HG03108 (cell line): ENCODE data around the gene OSBPL2.

Experiments
- ATAC-seq: cut with Tn5 transposase; IDR thresholded peaks from one replicate; pipeline ENCODE4 v1.9.1; 2021; ENCODE audit warnings: moderate library complexity; ENCODE audit not compliant: unreplicated experiment

Gene OSBPL2

GRCh38 chr20:62232770-62233645 is 5.3 kb upstream of the OSBPL2 start:
- ATAC-seq: no peak

DNA sequence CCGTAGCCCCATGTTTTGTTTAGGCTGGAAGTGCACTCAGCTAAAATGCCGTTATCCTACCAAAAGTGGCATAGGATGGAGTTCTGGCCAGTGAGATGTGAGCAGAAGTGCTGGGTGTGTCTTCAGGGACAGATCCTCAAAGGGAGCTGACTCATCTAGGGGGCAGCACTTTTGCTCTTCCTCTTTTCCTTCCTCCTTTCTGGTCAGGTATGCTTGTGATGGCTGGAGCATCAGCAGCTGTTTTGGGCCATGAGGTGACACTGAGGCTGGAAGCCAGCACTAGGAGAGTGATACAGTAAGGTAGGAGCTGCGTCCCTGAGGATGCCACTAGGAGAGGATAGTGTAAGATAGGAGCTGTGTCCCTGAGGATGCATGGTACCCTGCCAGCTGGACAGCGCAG is 4.6 kb upstream of the OSBPL2 start:
- ATAC-seq: no peak

DNA sequence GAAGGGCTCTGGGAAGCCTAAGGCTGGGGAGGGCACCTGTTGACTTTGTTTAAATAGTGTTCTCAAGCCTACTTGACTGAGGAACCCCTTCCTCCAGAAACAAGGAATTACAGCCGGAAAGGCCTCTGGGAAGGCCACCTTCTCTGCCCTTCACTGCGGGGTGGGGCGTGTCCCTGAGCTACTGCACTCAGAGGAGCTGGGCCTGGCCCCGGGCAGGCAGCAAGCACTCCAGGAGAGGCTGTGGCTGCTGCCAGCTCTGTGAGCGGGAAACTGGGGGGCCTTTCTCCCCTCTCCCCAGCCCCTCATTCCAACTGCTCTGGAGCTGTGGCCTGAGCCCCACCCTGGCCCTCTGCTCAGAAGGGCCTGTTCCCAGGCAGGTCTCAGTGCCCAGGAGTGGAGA is 4.0 kb upstream of the OSBPL2 start:
- ATAC-seq: no peak

- ATAC-seq: no peak
Observed at GRCh38 chr20:62235001-62235776, 3.1 kb upstream of the OSBPL2 start.

DNA sequence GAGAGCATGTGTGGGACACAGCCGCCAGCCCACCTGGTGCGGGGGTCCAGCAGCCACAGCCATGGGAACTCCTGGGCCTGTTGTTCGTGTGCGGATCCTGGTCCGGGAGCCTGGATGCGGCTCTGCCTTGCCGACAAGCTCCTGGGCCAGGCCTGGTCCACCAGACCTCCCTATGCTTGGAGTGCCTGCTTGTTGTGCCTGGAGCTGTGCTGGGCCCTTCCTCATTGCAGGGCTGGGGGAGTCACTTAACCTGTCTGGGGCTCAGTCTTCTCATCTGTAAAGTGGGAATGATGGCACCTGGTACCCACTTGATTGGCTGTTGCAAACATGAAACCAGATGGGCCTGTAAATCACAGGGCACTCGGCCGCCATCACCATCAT is 2.6 kb upstream of the OSBPL2 start:
- no peak for ATAC-seq

DNA sequence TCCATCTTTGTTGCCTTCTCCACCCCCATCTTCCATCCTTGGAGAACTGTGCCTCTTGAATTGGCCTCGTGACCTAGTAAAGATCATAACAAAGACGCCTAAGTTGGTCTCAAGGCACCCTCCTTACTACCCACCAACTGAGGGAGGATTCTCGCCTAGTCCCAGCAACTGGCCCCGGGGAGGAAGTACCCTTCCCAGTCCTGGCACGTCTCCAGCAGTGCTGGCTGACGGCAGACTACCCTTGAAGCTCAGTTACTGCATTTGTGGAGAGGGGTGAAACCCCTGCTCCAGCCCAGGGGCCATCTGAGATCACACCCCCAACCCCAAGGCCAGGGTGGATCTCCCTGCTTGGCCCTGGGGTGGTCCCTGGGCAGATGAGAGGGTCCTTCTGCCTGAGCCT is 2.1 kb upstream of the OSBPL2 start:
- ATAC-seq: no peak

DNA sequence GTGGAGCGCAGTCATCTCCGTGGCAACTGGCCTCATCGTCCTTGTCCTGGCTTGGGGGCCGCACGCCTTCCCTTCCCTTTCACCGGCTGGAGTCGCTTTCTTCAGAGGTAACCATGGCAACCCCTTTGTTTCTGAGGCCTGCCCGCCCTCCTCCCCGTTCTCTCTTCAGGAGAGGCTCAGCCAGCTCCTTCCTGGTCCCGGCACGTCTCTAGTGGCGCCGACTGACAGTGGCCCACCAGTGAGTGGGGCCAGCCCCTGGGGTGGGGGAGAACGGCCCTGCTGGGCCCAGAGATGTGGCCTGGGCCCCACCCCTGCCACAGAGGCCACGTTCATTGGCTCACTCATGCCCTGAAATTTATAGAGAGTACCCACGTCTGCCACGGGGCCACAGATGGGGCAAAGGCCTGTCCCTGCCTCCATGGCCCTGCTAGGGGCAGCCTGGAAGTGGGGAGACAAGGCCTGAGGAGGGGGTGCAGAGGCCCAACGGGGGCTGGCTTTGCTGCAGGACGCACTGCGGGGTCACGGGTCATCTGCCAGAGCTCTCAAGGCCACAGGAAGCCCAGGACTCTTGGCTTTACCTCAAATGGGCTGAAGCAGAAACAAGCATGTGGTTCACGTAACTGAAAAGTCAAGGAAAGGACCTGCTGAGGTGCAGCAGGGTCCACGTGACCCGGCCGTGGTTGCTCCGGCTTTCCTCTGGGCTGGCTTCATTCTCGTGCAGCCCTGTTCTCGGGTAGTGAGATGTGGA is 1.4 kb upstream of the OSBPL2 start:
- no peak for ATAC-seq

- ATAC-seq: no peak
Observed at GRCh38 chr20:62237514-62237800, 864 bp upstream of the OSBPL2 start.

DNA sequence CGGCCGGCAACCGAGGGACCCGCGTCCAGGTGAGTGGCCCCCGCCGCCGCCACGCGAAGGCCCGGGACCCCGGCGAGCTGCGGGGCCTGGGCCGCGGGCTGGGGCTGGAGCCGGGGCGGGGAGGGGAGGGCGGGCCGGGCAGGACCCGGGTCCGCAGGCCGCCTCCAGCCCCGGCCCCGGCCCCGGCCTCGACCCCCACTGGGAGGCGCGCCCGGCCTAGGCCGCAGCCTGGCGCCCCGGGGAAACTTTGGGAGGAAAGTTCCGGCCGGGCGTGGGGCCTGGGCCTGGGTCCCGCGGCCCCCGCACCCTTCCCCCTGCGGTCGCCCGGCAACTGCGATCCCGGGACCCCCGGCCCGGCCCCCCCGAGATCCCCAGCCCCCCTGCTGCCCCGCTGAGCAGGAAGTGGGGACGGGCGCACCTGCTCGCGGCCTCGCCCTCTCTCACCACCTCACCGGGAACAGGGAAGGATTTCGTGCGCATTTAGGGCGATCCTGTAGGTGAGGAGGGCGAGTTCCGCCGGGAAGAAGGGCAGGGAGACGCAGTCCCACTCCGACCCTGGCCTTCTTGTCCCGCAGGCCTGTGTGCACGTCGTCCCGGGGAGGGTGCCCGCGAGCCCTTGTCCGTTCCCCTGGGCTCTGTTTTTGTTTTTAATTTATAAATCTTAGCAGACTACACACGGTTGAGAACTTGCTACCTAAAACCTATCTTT is 402 bp downstream of the OSBPL2 start:
- ATAC-seq: peak; percentile 1

GRCh38 chr20:62239278-62239879 is 1.1 kb downstream of the OSBPL2 start:
- ATAC-seq: no peak

DNA sequence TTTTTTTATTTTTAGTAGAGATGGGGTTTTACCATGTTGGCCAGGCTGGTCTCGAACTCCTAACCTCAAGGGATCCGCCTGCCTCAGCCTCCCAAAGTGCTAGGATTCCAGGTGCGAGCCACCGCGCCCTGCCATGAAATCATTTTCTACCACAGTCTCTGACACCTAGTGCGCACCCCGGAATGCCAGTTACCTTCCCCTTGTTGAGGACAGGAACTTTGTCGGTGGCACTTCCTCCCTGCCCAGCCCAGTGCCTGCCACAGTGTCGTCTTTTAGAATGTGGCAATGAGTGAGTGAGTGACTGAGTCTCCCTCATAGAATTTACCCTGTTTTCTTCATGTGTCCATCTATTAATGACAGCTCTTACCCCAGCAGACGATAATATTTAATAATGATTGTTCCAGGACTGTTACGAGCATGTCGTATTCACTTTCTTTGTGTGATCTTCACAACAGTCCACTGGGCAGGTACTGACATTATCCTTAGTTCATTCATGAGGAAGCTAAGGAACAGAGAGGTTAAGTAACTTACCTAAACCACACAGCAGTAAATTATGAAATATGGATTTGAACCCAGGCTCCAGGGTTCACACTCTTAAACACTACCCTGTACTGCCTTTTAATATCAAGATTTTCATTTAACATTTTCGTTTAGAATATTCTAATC is 1.8 kb downstream of the OSBPL2 start:
- no peak for ATAC-seq

DNA sequence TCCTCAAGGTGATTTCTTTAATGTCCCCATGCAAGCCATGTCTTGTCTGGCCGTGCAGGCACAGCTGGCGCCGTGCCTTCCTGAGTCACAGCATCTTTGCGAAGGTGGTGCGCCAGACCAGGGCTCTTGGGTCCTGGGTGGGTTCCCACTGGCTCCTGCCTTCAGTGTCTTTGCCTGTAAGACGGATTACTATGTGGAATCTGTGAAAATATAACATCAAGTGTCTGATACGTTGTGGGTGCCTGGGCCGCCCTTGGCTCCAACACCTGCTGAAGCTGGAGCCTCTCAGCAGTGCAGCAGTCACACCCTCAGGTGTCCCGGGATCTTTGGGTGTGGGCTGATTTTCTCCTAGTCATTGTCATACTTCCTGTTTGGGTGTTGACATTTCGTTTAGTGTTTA is 3.2 kb downstream of the OSBPL2 start:
- no peak for ATAC-seq

- ATAC-seq: no peak
Observed at GRCh38 chr20:62242176-62242575, 3.9 kb downstream of the OSBPL2 start.

DNA sequence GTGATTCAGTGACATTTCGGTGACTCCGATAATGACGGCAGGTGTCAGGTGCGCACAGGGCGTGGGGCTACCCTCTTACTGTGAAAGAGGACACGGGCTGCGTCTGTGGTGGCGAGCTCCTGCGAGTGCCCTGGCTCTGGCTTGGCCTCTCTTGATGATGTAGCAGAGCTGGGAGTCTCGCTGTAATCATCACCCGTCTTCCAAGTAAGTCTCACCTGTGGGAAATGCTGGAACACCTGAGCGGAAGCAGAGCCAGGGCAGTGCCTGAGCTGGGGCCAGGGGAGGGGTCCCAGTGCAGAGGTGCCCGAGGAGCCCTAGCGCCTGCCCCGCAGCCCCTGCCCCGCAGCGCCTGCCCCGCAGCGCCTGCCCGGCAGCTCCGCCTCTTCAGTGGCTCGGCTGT is 4.8 kb downstream of the OSBPL2 start:
- no peak for ATAC-seq

- ATAC-seq: no peak
Observed at GRCh38 chr20:62243906-62244515, 5.7 kb downstream of the OSBPL2 start.

DNA sequence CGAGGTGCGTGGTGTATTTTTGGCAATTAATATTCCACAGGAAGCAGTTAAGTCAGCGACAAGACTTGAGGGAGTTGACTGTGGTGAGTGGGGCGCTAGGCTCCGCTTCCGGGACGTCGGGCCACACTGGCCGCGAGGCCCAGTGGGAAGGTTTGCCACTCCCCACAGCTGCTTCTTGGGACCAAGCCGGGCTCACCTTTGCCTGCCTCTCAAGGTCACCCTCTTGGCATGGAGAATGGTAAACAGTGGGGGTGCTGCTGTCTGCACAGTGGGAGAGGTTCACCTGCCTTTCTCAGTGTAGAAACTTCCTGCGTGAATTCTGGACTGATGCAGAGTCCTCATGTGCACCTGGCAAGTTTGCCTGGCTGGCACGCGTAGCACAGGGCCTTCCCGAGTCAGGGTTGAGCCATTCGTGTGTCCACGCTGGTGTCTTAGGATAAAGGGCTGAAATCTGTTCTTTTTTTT is 6.4 kb downstream of the OSBPL2 start:
- no peak for ATAC-seq

DNA sequence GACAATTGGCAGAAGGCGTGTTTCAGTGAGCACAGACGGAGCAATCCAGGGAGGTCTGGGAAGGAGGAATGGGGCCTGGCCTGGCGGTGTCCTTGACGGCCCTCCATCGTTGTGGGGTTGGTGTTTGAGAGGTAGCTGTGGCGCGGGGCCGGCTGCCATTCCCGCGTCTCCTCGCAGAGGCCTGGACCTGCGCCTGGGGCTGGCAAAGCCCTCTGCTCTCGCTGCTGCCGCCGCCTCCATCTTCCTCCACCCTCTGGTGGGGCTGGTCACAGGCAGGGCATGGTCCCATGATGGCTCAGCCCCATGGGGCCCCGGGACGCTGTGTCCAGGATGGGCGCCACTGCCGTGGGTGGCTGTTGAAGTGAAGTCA is 7.6 kb downstream of the OSBPL2 start:
- no peak for ATAC-seq

DNA sequence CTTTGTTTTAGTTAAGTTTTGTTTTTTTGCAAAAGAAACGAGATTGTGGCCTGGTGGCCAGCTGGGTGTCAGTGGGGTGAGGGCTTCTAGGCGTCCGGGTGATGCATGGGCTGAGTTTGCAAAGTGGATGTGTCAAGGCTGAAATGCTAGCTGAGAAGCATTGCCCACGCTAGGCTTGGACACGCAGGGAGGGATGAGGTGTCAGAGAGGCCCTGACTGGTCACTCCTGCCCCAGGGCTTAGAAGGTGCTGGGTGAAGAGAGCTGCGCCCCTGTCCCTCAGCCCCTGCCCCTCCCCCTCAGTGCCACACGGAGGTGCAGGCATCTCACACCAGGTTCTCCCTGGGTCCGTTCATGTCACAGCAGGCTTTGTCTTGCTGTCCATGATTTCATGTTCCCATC is 8.1 kb downstream of the OSBPL2 start:
- no peak for ATAC-seq

DNA sequence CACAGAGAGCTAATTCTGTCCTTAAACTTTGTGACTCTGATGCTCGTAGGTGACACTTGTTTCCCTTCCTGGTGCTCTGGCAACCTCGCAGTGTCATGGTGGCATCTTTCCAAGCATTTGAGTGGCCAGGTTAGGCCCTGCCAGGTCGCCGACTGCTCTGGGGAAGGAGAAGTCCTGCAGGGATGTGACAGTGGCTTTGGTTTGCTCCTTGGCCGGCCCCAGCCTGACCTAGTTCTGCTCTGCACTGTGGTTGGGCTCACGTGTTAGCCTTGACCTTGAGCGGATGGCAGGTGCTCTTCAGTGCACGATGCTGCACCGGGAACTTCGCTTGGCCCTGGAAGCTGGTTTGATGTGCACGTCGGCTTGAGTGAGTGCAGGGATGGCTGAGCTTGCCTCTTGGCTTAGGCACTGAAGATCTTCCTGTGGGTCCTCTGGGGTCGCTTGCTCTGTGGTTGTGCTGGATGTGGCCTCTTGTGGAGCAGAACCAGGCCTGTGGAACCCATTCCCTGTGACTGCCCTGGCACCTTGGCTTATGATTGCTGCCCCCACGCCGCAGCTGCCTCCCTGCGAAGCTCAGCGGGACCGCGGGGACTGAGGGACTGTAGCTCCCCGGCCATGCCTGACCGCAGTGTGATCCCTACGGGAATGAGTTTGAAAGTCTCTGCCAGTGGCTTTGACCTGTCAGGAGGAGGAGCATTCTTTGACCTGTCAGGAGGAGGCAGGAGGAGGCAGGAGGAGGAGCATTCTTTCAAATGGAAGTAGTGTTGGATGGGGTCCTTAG is 8.7 kb downstream of the OSBPL2 start:
- ATAC-seq: no peak
